K562 (cell line): ENCODE data around the gene CLCNKB.

Source experiments
- ARID3A ChIP-seq: IDR thresholded peaks from 2 replicates; pipeline ENCODE4 v1.6.1; 2012; ENCODE audit warnings: low read depth, low read length, improper control_type of control experiment, borderline replicate concordance
- CTCF ChIP-seq, 3 experiments: IDR thresholded peaks in 2 of 3; conservative IDR thresholded peaks in 1 of 3; 2 replicates each; pipeline ENCODE4 v1.5.1; 2011 to 2012; ENCODE audit warnings: low read length in 3 of 3, mild to moderate bottlenecking in 3 of 3, control low read depth in 2 of 3, improper control_type of control experiment in 1 of 3, inconsistent platforms in 1 of 3, low read depth in 1 of 3, mixed read lengths in 1 of 3, moderate library complexity in 1 of 3; ENCODE audit not compliant: insufficient read depth in 2 of 3
- EZH2 ChIP-seq: IDR thresholded peaks from 2 replicates; pipeline ENCODE4 v1.6.1; 2012; ENCODE audit warnings: low read depth, mild to moderate bottlenecking, inconsistent platforms, low read length, borderline replicate concordance
- FOXK2 ChIP-seq, 2 experiments: fragments of 450-650 bp; IDR thresholded peaks in 1 of 2; conservative IDR thresholded peaks in 1 of 2; 2 replicates each; pipeline ENCODE4 v1.6.1; 2016; ENCODE audit warnings: low read depth in 2 of 2, mild to moderate bottlenecking in 1 of 2
- KAT2B ChIP-seq: IDR thresholded peaks from one replicate; pipeline ENCODE4 v1.6.1; 2012; ENCODE audit warnings: low read depth, mild to moderate bottlenecking, control low read depth, inconsistent platforms, low read length, moderate library complexity
- MAX ChIP-seq: sonication (generic); formaldehyde crosslinking; IDR thresholded peaks from 2 replicates; pipeline ENCODE4 v1.9.0; 2022; ENCODE audit warnings: mild to moderate bottlenecking, missing genetic modification reagents
- MYNN ChIP-seq, 2 experiments: sonication (generic); formaldehyde crosslinking in 1 of 2; IDR thresholded peaks; 2 replicates each; pipeline versions ENCODE4 v1.5.0 to v1.6.1; 2016 to 2020; ENCODE audit warnings: antibody characterized with exemption in 1 of 2, missing genetic modification reagents in 1 of 2
- SIN3A ChIP-seq, 2 experiments: fragments of 150-350 bp in 1 of 2; IDR thresholded peaks; 2 replicates each; pipeline ENCODE4 v1.6.1; 2011 to 2016; ENCODE audit warnings: borderline replicate concordance in 2 of 2, low read depth in 2 of 2, low read length in 2 of 2, mild to moderate bottlenecking in 2 of 2, moderate library complexity in 2 of 2; ENCODE audit not compliant: control insufficient read depth in 1 of 2
- TRIM24 ChIP-seq, 2 experiments: fragments of 450-650 bp; IDR thresholded peaks; 2 replicates each; pipeline ENCODE4 v1.6.1; 2016
- ZNF318 ChIP-seq, 2 experiments: fragments of 450-650 bp; IDR thresholded peaks; 2 replicates each; pipeline ENCODE4 v1.6.1; 2016; ENCODE audit warnings: mild to moderate bottlenecking in 2 of 2, borderline replicate concordance in 1 of 2, low read depth in 1 of 2, moderate library complexity in 1 of 2
- ZZZ3 ChIP-seq: fragments of 450-650 bp; IDR thresholded peaks from 2 replicates; pipeline ENCODE4 v1.6.1; 2016; ENCODE audit warnings: antibody characterized with exemption, mild to moderate bottlenecking, moderate library complexity
- TF ChIP-seq, protein P1 (sequence below): sonication (generic); formaldehyde crosslinking; IDR thresholded peaks from 2 replicates; pipeline ENCODE4 v1.8.0; 2022; ENCODE audit warnings: mild to moderate bottlenecking, missing genetic modification reagents, borderline replicate concordance
- TF ChIP-seq, protein P2 (sequence below), 2 experiments: fragments of 450-650 bp in 1 of 2; sonication (generic) in 1 of 2; formaldehyde crosslinking in 1 of 2; IDR thresholded peaks in 1 of 2; conservative IDR thresholded peaks in 1 of 2; 2 replicates each; pipeline versions ENCODE4 v1.6.1 to v1.8.1; 2016 to 2023; ENCODE audit warnings: mild to moderate bottlenecking in 2 of 2, moderate library complexity in 2 of 2, inconsistent platforms in 1 of 2, missing genetic modification reagents in 1 of 2
- TF ChIP-seq, protein P3 (sequence below): sonication (generic); formaldehyde crosslinking; IDR thresholded peaks from 2 replicates; pipeline ENCODE4 v1.8.1; 2023; ENCODE audit warnings: mild to moderate bottlenecking, missing genetic modification reagents

GRCh38 chr1:15994081-15994480 lies 49.5 kb upstream of the CLCNKB start:
- TF ChIP-seq, protein P1, sequence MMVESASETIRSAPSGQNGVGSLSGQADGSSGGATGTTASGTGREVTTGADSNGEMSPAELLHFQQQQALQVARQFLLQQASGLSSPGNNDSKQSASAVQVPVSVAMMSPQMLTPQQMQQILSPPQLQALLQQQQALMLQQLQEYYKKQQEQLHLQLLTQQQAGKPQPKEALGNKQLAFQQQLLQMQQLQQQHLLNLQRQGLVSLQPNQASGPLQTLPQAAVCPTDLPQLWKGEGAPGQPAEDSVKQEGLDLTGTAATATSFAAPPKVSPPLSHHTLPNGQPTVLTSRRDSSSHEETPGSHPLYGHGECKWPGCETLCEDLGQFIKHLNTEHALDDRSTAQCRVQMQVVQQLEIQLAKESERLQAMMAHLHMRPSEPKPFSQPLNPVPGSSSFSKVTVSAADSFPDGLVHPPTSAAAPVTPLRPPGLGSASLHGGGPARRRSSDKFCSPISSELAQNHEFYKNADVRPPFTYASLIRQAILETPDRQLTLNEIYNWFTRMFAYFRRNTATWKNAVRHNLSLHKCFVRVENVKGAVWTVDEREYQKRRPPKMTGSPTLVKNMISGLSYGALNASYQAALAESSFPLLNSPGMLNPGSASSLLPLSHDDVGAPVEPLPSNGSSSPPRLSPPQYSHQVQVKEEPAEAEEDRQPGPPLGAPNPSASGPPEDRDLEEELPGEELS (CRISPR knock-in tag): no peak
- TF ChIP-seq, protein P2, sequence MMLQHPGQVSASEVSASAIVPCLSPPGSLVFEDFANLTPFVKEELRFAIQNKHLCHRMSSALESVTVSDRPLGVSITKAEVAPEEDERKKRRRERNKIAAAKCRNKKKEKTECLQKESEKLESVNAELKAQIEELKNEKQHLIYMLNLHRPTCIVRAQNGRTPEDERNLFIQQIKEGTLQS (IDR thresholded peaks at IDR 0.05): no peak
- TF ChIP-seq, protein P2 (CRISPR knock-in tag; conservative IDR thresholded peaks at IDR 0.05): no peak
- no peak for TF ChIP-seq ARID3A
- no peak for TF ChIP-seq ZZZ3
- no peak for TF ChIP-seq FOXK2 (conservative IDR thresholded peaks at IDR 0.05 in 1 of 2, IDR thresholded peaks at IDR 0.05 in 1 of 2; ENCODE audit: low read depth in 2 of 2)
- TF ChIP-seq SIN3A (IDR thresholded peaks at IDR 0.05; ENCODE audit: borderline replicate concordance in 2 of 2, control insufficient read depth in 1 of 2, low read depth in 2 of 2, low read length in 2 of 2): no peak
- no peak for TF ChIP-seq ZNF318 (IDR thresholded peaks at IDR 0.05; ENCODE audit: borderline replicate concordance in 1 of 2, low read depth in 1 of 2)
- TF ChIP-seq EZH2: no peak
- no peak for TF ChIP-seq MYNN (IDR thresholded peaks at IDR 0.05)
- TF ChIP-seq MYNN (CRISPR knock-in tag; IDR thresholded peaks at IDR 0.05): no peak
- no peak for TF ChIP-seq MAX (CRISPR knock-in tag)
- TF ChIP-seq CTCF (IDR thresholded peaks at IDR 0.05 in 2 of 3, conservative IDR thresholded peaks at IDR 0.05 in 1 of 3; ENCODE audit: insufficient read depth in 2 of 3, low read depth in 1 of 3, low read length in 3 of 3): no peak
- no peak for TF ChIP-seq KAT2B
- TF ChIP-seq, protein P3, sequence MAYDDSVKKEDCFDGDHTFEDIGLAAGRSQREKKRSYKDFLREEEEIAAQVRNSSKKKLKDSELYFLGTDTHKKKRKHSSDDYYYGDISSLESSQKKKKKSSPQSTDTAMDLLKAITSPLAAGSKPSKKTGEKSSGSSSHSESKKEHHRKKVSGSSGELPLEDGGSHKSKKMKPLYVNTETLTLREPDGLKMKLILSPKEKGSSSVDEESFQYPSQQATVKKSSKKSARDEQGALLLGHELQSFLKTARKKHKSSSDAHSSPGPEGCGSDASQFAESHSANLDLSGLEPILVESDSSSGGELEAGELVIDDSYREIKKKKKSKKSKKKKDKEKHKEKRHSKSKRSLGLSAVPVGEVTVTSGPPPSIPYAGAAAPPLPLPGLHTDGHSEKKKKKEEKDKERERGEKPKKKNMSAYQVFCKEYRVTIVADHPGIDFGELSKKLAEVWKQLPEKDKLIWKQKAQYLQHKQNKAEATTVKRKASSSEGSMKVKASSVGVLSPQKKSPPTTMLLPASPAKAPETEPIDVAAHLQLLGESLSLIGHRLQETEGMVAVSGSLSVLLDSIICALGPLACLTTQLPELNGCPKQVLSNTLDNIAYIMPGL (CRISPR knock-in tag): no peak
- TF ChIP-seq TRIM24 (IDR thresholded peaks at IDR 0.05): no peak
